Glutamatergic neuron (in vitro differentiated cells): Measurements from ENCODE around the gene CUL1. TPM values are rescaled to one million over a fixed set of nuclear protein-coding genes. Genes with fewer than 3 reads are reported as not detected.

Source experiments
- DNase-seq: peaks from one replicate; pipeline ENCODE4 v3.0.0; 2022
- H3K27ac Mint-ChIP-seq: one replicate; pipeline ENCODE4 v1.8.0; 2020; ENCODE audit warnings: mild to moderate bottlenecking, mixed read lengths, inconsistent platforms; ENCODE audit not compliant: unreplicated experiment
- H3K27me3 Mint-ChIP-seq: one replicate; pipeline ENCODE4 v1.8.0; 2020; ENCODE audit warnings: mild to moderate bottlenecking, moderate library complexity, mixed read lengths, inconsistent platforms; ENCODE audit not compliant: unreplicated experiment
- H3K36me3 Mint-ChIP-seq: one replicate; pipeline ENCODE4 v1.8.0; 2020; ENCODE audit warnings: mild to moderate bottlenecking, mixed read lengths, inconsistent platforms; ENCODE audit not compliant: unreplicated experiment
- H3K4me1 Mint-ChIP-seq: one replicate; pipeline ENCODE4 v1.8.0; 2020; ENCODE audit warnings: mild to moderate bottlenecking, low read depth, mixed read lengths, inconsistent platforms; ENCODE audit not compliant: unreplicated experiment
- H3K4me3 Mint-ChIP-seq: one replicate; pipeline ENCODE4 v1.8.0; 2020; ENCODE audit warnings: mild to moderate bottlenecking, mixed read lengths, inconsistent platforms; ENCODE audit not compliant: unreplicated experiment
- H3K9me3 Mint-ChIP-seq: one replicate; pipeline ENCODE4 v1.8.0; 2020; ENCODE audit warnings: mild to moderate bottlenecking, moderate library complexity, mixed read lengths, inconsistent platforms; ENCODE audit not compliant: unreplicated experiment
- CTCF ChIP-seq: fragments of 200-600 bp; sonication (generic); IDR thresholded peaks from one replicate; pipeline ENCODE4 v1.5.0; 2021; ENCODE audit not compliant: partially characterized antibody, unreplicated experiment
- total RNA-seq: library from RNA; stranded (reverse); fragmentation: NEBNext Ultra II Directional; extraction: Animal tissue kit (Norgen Biotek cat#: 25700); gene quantifications from one replicate; pipeline ENCODE4 v1.2.1, GENCODE V29; 2021; ENCODE audit not compliant: unreplicated experiment

The CUL1 gene
- total RNA-seq, 1 donor from 2014 or later, result 65.0 TPM

- no peak for TF ChIP-seq CTCF
- Mint-ChIP-seq H3K36me3 (peaks cover 21% of the 10 kb centered on the region), H3K27me3 (peaks cover 3% of the 10 kb centered on the region)
Measured at GRCh38 chr7:148794476-148794875, 95.8 kb downstream of the CUL1 start.

DNA sequence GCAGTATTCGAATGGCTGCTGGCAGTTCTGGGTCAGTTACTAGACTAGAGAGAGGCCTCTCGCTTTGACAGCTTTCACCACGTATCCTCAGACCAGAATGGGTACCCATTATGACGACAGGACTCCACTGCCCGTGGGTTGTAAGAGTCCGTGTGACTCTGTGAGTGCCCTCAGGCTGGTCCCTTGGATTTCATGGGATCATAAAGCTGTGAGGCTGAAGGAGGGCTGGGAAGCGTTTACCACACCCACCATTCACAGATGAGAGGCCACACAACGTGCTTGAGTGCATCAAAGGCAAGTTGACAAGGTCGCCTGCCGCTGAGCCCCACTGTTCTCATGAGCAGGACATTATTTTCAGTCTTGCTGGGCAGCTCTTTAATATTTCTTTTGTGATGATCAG lies 98.1 kb downstream of the CUL1 start:
- no peak for DNase-seq
- no peak overlapping the region for H3K4me3 Mint-ChIP-seq
- peaks cover 3% of the 10 kb centered on the region for H3K27me3 Mint-ChIP-seq
- H3K4me1 Mint-ChIP-seq, result peaks cover 8% of the 10 kb centered on the region
- H3K27ac Mint-ChIP-seq, result no peak overlapping the region
- peaks cover 21% of the 10 kb centered on the region for H3K36me3 Mint-ChIP-seq
- no peak for TF ChIP-seq CTCF
- peaks cover 11% of the 10 kb centered on the region for H3K9me3 Mint-ChIP-seq

More at GRCh38 chr7:148794476-148794875, 95.8 kb downstream of the CUL1 start:
- H3K4me1 Mint-ChIP-seq, result peaks cover 9% of the 10 kb centered on the region
- no peak overlapping the region for H3K27ac Mint-ChIP-seq
- DNase-seq, result no peak
- H3K4me3 Mint-ChIP-seq, result no peak overlapping the region
- peaks cover 11% of the 10 kb centered on the region for H3K9me3 Mint-ChIP-seq

DNA sequence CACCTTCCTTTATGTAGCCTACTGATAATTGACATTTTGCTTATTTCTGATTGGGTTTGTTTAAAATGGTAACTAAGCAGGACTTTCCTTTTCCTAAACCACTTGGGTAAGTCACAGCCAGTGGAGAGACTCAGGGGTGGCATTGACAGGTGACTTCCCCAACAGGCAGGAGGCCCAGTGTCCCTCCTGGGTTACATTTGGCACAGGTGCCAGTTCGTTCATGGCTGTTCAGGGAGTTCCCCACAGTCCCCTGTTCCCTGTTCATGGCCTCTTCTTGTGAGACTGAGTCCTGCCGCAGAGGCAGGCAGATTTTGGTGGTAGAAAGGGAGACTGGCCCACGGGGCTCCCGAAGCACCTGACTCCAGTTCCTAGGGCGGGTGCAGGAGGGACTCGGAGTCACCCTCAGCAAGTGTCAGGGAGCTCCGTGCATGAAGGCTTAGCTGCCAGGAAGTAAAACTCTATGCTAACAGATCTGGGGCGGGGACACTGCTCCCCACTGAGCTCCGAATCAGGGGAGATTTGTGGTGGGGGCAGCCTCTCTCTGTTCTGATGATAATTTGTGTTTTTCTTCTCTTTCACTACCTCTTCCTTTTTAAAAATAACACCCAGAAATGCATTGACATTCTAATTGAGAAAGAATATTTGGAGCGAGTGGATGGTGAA lies 101.3 kb downstream of the CUL1 start:
- H3K36me3 Mint-ChIP-seq, result peaks cover 15% of the 10 kb centered on the region
- TF ChIP-seq CTCF, result no peak
- peak overlapping the region; percentile 2 for H3K27ac Mint-ChIP-seq
- DNase-seq, result no peak
- H3K27me3 Mint-ChIP-seq, result peaks cover 6% of the 10 kb centered on the region
- H3K4me1 Mint-ChIP-seq, result peaks cover 9% of the 10 kb centered on the region
- peaks cover 18% of the 10 kb centered on the region for H3K9me3 Mint-ChIP-seq
- H3K4me3 Mint-ChIP-seq, result no peak overlapping the region

GRCh38 chr7:148800677-148801076 lies 102.0 kb downstream of the CUL1 start:
- peaks cover 9% of the 10 kb centered on the region for H3K4me1 Mint-ChIP-seq
- no peak for TF ChIP-seq CTCF
- no peak for DNase-seq
- no peak overlapping the region for H3K27ac Mint-ChIP-seq
- peaks cover 20% of the 10 kb centered on the region for H3K9me3 Mint-ChIP-seq
- peaks cover 6% of the 10 kb centered on the region for H3K27me3 Mint-ChIP-seq
- H3K36me3 Mint-ChIP-seq, result peaks cover 15% of the 10 kb centered on the region
- no peak overlapping the region for H3K4me3 Mint-ChIP-seq

- peaks cover 22% of the 10 kb centered on the region for H3K9me3 Mint-ChIP-seq
Measured at GRCh38 chr7:148802101-148802493, 103.4 kb downstream of the CUL1 start.

More at GRCh38 chr7:148802101-148802493, 103.4 kb downstream of the CUL1 start:
- H3K4me3 Mint-ChIP-seq, result no peak overlapping the region
- no peak overlapping the region for H3K27ac Mint-ChIP-seq
- peaks cover 18% of the 10 kb centered on the region for H3K27me3 Mint-ChIP-seq
- peaks cover 11% of the 10 kb centered on the region for H3K36me3 Mint-ChIP-seq
- DNase-seq, result no peak
- no peak for TF ChIP-seq CTCF
- peaks cover 6% of the 10 kb centered on the region for H3K4me1 Mint-ChIP-seq
